PC-9 (cell line): ENCODE data around the gene NR3C1.

Experiments used
- CTCF ChIP-seq: fragments of 200-600 bp; sonication (generic); conservative IDR thresholded peaks from 2 replicates; pipeline ENCODE4 v1.6.1; 2017; ENCODE audit warnings: mixed run types, antibody characterized with exemption, mild to moderate bottlenecking, moderate library complexity
- EZH2 ChIP-seq: fragments of 200-600 bp; sonication (generic); IDR thresholded peaks from 2 replicates; pipeline ENCODE4 v1.8.0; 2017; ENCODE audit warnings: antibody characterized with exemption, low read depth

GRCh38 chr5:143249851-143250250 lies 153.6 kb downstream of the NR3C1 start:
- TF ChIP-seq CTCF (no peak), EZH2 (no peak)
